ENCODE results near the gene CLPTM1.
"Not testable (repeated sequence)": the region's sequence is repeated elsewhere in the genome, so short reads cannot be mapped to it uniquely, and the experiment has no call there.

GRCh38 chr19:44913512-44914432, 41.4 kb upstream of the CLPTM1 start:
- TF ChIP-seq, protein P1, sequence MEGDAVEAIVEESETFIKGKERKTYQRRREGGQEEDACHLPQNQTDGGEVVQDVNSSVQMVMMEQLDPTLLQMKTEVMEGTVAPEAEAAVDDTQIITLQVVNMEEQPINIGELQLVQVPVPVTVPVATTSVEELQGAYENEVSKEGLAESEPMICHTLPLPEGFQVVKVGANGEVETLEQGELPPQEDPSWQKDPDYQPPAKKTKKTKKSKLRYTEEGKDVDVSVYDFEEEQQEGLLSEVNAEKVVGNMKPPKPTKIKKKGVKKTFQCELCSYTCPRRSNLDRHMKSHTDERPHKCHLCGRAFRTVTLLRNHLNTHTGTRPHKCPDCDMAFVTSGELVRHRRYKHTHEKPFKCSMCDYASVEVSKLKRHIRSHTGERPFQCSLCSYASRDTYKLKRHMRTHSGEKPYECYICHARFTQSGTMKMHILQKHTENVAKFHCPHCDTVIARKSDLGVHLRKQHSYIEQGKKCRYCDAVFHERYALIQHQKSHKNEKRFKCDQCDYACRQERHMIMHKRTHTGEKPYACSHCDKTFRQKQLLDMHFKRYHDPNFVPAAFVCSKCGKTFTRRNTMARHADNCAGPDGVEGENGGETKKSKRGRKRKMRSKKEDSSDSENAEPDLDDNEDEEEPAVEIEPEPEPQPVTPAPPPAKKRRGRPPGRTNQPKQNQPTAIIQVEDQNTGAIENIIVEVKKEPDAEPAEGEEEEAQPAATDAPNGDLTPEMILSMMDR (IDR thresholded peaks at IDR 0.05) = not testable (repeated sequence)
- not testable (repeated sequence) for TF ChIP-seq POLR2A (IDR thresholded peaks at IDR 0.05)

Measured in esophagus squamous epithelium (tissue), 4 donors.